Suprapubic skin (tissue), 4 donors: Measurements from ENCODE around the gene TDRD10.

Experiments used
- EP300 ChIP-seq: sonication (generic); formaldehyde crosslinking; IDR thresholded peaks from one replicate; pipeline ENCODE4 v1.6.1; 2017; ENCODE audit warnings: antibody characterized with exemption
- POLR2AphosphoS5 ChIP-seq, 3 donors: sonication (generic); formaldehyde crosslinking; IDR thresholded peaks; one replicate each; pipeline ENCODE4 v1.6.1; 2017; ENCODE audit warnings: antibody characterized with exemption in 3 of 3
- TF ChIP-seq, protein P1 (sequence below), 2 donors: fragments of 200-600 bp in 1 of 2; fragments of 450-650 bp in 1 of 2; sonication (generic) in 1 of 2; IDR thresholded peaks; one replicate each; pipeline ENCODE4 v1.5.1; 2016 to 2019; ENCODE audit warnings: antibody characterized with exemption in 2 of 2, mild to moderate bottlenecking in 1 of 2, moderate library complexity in 1 of 2

DNA sequence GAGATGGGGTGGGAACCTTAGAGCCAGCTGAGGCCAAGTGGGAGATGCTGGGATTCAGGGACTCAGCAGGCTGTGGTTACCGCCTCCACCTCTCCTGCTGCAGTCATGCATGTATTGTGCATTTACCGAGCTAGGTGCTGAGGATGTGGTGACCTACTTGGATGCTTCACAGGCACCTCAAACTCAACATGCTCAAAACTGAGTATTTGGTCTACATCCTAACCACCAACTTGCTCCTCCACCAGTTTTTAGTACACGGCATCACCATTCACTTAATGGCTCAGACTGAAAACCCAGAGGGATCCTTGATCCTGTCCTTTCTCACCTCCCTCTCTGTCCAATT lies 71.1 kb downstream of the TDRD10 start:
- TF ChIP-seq, protein P1, sequence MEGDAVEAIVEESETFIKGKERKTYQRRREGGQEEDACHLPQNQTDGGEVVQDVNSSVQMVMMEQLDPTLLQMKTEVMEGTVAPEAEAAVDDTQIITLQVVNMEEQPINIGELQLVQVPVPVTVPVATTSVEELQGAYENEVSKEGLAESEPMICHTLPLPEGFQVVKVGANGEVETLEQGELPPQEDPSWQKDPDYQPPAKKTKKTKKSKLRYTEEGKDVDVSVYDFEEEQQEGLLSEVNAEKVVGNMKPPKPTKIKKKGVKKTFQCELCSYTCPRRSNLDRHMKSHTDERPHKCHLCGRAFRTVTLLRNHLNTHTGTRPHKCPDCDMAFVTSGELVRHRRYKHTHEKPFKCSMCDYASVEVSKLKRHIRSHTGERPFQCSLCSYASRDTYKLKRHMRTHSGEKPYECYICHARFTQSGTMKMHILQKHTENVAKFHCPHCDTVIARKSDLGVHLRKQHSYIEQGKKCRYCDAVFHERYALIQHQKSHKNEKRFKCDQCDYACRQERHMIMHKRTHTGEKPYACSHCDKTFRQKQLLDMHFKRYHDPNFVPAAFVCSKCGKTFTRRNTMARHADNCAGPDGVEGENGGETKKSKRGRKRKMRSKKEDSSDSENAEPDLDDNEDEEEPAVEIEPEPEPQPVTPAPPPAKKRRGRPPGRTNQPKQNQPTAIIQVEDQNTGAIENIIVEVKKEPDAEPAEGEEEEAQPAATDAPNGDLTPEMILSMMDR (IDR thresholded peaks at IDR 0.05): no peak
- no peak for TF ChIP-seq POLR2AphosphoS5 (IDR thresholded peaks at IDR 0.05)
- no peak for TF ChIP-seq EP300
